HG02870 (cell line): ENCODE data around the gene ACTMAP.
"Not testable (repeated sequence)": the region's sequence is repeated elsewhere in the genome, so short reads cannot be mapped to it uniquely, and the experiment has no call there.

ENCODE experiments used
- ATAC-seq: cut with Tn5 transposase; IDR thresholded peaks from one replicate; pipeline ENCODE4 v1.9.1; 2021; ENCODE audit warnings: mild to moderate bottlenecking, moderate library complexity; ENCODE audit not compliant: unreplicated experiment

ACTMAP gene

DNA sequence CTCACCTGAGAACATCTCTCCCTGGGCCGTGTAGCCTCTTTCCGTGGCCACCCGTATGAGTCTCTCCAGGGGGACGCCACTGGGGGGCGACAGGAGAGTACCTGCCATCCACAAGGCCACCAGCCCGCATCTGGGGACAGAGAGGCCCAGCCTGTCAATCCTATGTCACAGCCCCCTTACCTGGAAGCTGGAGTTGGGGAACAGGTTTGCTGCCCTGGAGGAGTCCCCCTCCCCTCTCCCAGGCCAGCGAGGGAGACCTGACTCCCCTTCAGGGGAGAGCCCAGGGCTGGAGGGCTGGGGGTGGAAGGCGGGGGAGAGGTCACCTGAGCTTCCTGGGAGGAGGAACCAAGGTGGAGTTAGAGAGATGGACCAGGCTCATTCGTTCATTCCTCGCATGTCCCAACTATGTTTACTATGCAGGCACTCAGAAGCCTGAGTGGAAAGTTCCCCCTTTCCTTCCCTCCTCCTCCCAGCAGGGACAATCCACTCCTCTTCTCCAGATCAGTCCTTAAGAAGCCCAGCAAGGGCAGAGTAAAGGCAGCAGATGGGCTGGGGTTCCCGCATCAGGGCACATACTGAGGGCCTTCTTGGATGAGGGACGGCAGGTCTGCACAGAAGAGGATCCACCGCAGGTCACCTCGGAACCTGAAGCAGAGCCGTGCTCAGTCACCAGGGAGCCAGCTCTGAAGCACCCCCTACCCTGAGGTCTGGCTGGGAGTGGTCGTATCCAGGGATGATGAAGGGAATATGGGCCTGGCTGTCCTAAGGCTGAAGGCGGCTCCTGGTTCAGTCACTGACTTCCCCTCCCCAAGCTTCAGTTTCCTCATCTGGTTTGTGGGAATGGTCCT is 5.5 kb downstream of the ACTMAP start:
- ATAC-seq, result no peak

DNA sequence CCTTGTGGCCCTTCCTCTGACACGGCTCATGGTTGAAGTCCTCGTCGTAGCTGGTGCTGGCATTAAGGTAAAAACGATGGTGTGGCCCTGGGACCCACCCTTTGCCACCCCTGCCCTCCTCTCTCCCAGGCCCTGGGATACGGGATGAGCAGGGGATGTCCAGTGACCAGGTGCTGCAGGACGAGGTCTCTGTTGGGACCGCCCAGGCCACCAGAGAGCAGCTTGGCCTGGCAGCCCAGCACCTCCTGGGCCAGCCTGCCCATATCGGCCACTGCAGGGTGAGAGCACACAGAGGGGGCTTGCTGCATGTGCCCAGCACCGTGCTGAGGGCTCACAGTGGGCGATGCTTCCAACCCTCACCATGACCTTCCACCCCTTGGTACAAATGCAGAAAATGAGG is 6.4 kb downstream of the ACTMAP start:
- no peak for ATAC-seq

DNA sequence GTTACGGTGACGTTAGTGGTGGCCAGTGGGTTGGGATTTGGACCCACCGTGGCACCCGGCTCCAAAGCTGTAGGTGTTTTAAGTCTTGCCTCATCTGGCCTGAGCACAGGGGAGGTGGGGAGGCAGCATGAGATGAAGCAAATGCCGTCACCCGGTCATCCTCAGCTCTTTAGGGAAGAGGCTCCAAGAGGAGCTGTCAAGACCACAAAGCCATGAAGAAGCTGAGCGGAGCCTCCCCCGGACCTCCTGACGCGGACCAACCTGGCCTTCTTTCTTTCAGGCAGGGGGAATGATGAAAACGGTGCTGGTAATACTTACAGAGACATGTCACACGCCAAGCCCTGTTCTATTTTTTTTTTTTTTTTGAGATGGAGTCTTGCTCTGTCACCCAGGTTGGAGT is 7.4 kb downstream of the ACTMAP start:
- no peak for ATAC-seq

GRCh38 chr19:40742477-40742876 is 7.8 kb downstream of the ACTMAP start:
- ATAC-seq, result no peak

- no peak for ATAC-seq
These were observed 8.5 kb downstream of the ACTMAP start for GRCh38 chr19:40741527-40742390.

DNA sequence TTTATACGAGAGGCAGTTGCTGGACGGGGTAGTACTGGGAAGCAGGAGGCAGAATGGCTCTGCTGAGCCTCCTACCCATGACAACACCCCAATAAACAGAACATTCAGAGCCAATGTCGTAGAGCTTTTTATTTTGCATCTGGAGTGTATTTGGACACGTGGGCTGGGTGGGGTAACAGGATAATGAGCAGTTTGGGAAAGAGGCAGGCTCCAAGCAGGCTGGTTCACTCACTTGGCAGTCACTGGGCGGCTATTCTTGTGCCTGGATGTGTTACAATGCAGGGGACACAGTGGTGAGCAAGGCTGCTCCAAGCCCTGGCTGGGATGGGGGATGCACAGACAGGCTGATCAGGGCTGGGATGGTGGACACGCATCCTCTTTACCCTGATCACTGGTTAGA is 9.5 kb downstream of the ACTMAP start:
- no peak for ATAC-seq

GRCh38 chr19:40739871-40740703 is 10.2 kb downstream of the ACTMAP start:
- no peak for ATAC-seq

DNA sequence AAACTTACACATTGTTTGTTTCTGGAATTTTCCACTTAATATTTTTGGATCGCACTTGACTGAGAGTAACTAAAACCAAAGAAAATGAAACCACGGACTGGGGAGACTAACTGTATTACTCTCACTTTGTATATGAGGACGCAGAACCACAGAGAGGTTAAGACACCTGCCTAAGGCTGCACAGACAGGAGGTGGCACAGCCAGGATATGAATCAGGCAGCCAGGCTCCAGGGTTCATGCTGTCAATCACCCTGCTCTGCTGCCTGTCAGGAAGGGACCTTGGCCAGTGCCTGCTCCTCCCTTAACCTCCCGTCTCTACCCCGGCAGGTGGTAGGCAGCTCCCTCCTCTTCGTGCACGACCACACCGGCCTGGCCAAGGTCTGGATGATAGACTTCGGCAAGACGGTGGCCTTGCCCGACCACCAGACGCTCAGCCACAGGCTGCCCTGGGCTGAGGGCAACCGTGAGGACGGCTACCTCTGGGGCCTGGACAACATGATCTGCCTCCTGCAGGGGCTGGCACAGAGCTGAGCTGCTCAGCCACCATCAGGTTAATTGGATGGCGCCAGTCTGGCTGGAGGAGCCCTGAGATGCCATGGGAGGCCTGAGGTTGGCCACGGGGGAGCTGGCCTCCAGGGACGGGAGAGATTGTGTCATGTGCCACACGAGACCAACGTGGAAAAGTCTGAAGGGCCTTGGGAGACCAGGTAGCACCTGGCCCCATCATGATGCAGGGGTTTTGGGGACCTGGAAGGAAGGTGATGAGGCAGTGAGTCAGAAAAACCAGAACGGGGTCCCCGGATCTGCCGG is 11.0 kb downstream of the ACTMAP start:
- no peak for ATAC-seq

GRCh38 chr19:40737102-40737644 is 13.1 kb downstream of the ACTMAP start:
- ATAC-seq, result no peak

DNA sequence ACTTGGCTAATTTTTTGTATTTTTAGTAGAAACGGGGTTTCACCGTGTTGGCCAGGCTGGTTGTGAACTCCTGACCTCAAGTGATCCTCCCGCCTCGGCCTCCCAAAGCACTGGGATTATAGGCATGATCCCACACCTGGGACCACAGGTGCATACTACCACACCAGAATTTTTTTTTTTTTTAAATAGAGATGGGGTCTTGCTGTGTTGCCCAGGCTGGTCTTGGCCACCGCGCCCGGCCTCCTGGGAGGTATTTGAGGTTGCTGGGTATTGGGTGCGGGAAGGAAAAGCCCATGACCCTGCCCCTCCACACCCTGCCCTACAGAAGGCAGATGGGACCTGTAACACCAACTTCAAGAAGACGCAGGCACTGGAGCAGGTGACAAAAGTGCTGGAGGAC is 13.6 kb downstream of the ACTMAP start:
- no peak for ATAC-seq

DNA sequence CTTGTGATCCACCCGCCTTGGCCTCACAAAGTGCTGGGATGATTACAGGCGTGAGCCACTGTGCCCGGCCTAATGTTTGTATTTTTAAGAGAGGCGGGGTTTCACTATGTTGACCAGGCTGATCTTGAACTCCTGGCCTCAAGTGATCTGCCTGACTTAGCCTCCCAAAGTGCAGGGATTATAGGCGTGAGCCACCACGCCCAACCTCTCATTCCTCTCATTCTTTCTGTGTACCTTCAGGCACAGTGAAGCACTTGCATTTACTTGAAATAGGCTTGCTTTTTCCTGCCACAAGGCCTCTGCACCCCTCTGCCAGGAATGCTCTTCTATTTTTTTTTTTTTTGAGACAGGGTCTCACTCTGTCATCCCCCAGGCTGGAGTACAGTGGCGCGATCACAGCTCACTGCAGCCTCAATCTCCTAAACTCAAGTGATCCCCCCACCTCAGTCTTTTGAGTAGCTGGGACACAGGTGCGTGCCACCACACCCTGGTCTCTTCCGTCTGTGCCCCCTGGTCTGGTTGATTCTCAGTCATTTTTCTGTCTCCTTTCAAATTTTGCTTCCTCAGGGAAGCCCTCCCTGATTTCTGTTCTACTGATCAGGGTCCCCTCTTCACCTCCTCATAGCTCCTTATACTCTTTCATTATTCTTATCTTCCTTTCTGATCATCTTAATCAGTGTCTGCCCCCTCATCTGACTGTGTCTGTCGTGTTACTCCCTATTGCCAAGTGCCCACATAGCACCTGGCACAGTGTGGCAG is 15.1 kb downstream of the ACTMAP start:
- ATAC-seq, result no peak

DNA sequence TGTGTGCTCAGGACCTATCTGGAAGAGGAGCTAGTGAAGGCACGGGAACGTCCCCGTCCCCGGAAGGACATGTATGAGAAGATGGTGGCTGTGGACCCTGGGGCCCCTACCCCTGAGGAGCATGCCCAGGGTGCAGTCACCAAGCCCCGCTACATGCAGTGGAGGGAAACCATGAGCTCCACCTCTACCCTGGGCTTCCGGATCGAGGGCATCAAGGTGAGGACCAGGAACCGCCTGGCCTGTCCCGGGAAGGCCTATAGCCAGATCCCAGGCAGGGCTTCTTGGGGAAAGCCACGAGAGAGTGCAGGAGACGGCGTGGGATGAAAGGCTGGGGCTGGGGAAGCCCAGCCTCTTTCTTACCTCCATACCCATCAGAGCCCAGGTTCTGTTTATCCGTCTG is 17.1 kb downstream of the ACTMAP start:
- ATAC-seq, result no peak

GRCh38 chr19:40732304-40732703 is 18.0 kb downstream of the ACTMAP start:
- not testable (repeated sequence) for ATAC-seq

- not testable (repeated sequence) for ATAC-seq
These were observed 20.2 kb downstream of the ACTMAP start for GRCh38 chr19:40730065-40730464.

- no peak for ATAC-seq
These were observed 24.0 kb downstream of the ACTMAP start for GRCh38 chr19:40726279-40726678.

DNA sequence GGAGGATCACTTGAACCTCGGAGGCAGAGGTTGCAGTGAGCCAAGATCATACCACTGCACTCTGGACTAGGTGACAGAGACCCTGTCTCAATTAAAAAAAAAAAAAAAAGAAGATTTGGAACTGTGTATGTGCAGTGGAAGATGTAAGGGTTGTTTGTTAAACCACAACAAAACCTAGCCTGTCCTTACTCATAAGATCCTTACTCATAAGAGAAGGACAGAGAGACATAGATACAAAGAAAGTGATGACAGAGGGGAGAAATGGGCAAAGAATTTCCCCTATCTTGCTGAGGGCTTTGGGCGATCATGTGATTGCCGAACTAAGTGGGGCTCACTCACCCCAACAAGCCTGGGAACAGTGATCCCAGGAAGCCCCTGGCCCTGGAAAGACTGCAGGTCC is 25.4 kb downstream of the ACTMAP start:
- ATAC-seq, result no peak

DNA sequence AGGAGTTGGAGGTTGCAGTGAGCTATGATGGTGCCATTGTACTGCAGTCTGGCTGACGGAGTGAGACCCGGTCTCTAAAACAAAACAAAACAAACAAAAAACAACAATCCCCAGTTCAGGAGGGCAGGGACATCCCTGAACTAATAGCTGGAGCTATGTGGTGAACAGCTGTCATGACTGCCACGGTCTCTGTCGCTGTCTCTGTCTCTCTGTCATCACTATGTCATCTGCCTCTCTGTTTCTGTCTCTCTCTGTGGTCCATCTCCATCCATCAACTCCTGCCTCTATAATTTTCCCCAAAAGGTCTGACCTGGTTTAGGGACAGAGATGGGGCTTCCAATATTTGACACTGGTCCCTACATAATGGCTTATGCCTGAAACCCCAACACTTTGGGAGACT is 26.0 kb downstream of the ACTMAP start:
- no peak for ATAC-seq

DNA sequence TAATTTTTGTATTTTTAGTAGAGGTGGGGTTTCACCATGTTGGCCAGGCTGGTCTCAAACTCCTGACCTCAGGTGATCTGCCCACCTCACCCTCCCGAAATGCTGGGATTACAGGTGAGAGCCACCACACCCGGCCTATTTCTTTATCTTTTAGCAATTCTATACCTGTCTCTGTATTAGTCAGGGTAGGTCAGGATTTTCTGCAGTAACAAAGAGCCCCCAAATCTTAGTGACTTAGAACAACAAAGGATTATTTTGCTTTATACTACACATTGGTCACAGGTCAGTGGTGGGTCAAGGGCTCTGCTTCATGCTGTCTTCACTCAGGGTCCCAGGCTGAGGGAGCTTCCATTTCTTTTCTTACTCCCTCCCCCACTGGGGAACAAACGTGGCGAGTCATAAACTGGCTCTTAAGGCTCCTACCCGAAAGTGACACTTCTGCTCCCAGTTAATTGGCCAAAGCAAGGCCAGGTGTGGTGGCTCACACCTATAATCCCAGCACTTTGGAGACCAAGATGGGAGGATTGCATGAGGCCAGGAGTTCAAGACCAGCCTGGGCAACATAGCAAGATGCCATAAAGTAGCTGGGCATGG is 26.5 kb downstream of the ACTMAP start:
- no peak for ATAC-seq
